K562 (cell line): ENCODE results near the gene EFNB3. TPM values are rescaled to one million over a fixed set of nuclear protein-coding genes. Genes with fewer than 3 reads are reported as not detected.

Experiments used
- AFF4 ChIP-seq: sonication (generic); formaldehyde crosslinking; IDR thresholded peaks from 2 replicates; pipeline ENCODE4 v1.8.0; 2023; ENCODE audit warnings: mild to moderate bottlenecking, missing genetic modification reagents
- CTCF ChIP-seq, 3 experiments: IDR thresholded peaks in 2 of 3; conservative IDR thresholded peaks in 1 of 3; 2 replicates each; pipeline ENCODE4 v1.5.1; 2011 to 2012; ENCODE audit warnings: low read length in 3 of 3, mild to moderate bottlenecking in 3 of 3, control low read depth in 2 of 3, improper control_type of control experiment in 1 of 3, inconsistent platforms in 1 of 3, low read depth in 1 of 3, mixed read lengths in 1 of 3, moderate library complexity in 1 of 3; ENCODE audit not compliant: insufficient read depth in 2 of 3
- JUN ChIP-seq, 2 experiments: sonication (generic) in 1 of 2; formaldehyde crosslinking in 1 of 2; IDR thresholded peaks; 2 replicates each; pipeline versions ENCODE4 v1.6.1 to v1.8.0; 2012 to 2022; ENCODE audit warnings: borderline replicate concordance in 2 of 2, mild to moderate bottlenecking in 2 of 2, improper control_type of control experiment in 1 of 2, low read depth in 1 of 2, low read length in 1 of 2, missing genetic modification reagents in 1 of 2
- ZNF780A ChIP-seq: fragments of 250-450 bp; sonication (Bioruptor Pico); IDR thresholded peaks from 2 replicates; pipeline ENCODE4 v1.5.0; 2021; ENCODE audit warnings: mild to moderate bottlenecking
- polyA plus RNA-seq, 8 experiments: library from polyadenylated mRNA; depleted of rRNA in 4 of 8; stranded (reverse) in 5 of 8; unstranded in 3 of 8; fragments of >200 nt; fragmentation: Nextera tagmentation in 2 of 8; fragmentation: Illumina TruSeq in 1 of 8; extraction: Ambion mirVana in 2 of 8; extraction: Trizol in 1 of 8; gene quantifications; 2 replicates each; pipeline versions ENCODE4 v1.2.1 to v1.2.3, GENCODE V29; 2011 to 2014; ENCODE audit warnings: inconsistent platforms in 1 of 8, missing spikeins in 1 of 8
- total RNA-seq, 7 experiments: library from RNA; depleted of rRNA in 6 of 7; stranded (reverse); fragments of >200 nt in 6 of 7; fragmentation: Illumina TruSeq in 2 of 7; extraction: Trizol in 2 of 7; gene quantifications; 2 replicates each; pipeline versions ENCODE4 v1.2.1 to v1.2.3, GENCODE V29; 2011 to 2021; ENCODE audit warnings: low replicate concordance in 1 of 7

The EFNB3 gene
- total and polyA plus RNA-seq, 9 of the 15 experiments (the other 6 are each of a cell fraction or from before 2014, with no cell fraction given): not detected

GRCh38 chr17:7745748-7746470, 40.9 kb downstream of the EFNB3 start (continued):
- TF ChIP-seq AFF4 (CRISPR knock-in tag) (no peak), ZNF780A (CRISPR knock-in tag) (no peak), CTCF (IDR thresholded peaks at IDR 0.05 in 2 of 3, conservative IDR thresholded peaks at IDR 0.05 in 1 of 3; ENCODE audit: insufficient read depth in 2 of 3, low read depth in 1 of 3, low read length in 3 of 3) (peak in 1 of 3 experiments; percentile 16; a peak in 1 of 6 replicates), JUN (IDR thresholded peaks at IDR 0.05; ENCODE audit: borderline replicate concordance, low read depth, low read length) (no peak; the same call in 1 of the 2 replicates), JUN (CRISPR knock-in tag; IDR thresholded peaks at IDR 0.05; ENCODE audit: borderline replicate concordance) (no peak)
- TF ChIP-seq, all 486 proteins: peak for 15
